Liver (tissue), 9 donors: Measurements from ENCODE around the gene PKP3. TPM values are rescaled to one million over a fixed set of nuclear protein-coding genes. Genes with fewer than 3 reads are reported as not detected.

Source experiments
- DNase-seq: peaks from one replicate; pipeline ENCODE4 v3.0.0-alpha.2; 2017; ENCODE audit warnings: low spot score
- H3K27ac ChIP-seq, 2 donors: one replicate each; pipeline ENCODE4 v1.7.0; 2013; ENCODE audit warnings: inconsistent platforms in 2 of 2, low read length in 2 of 2, control low read depth in 1 of 2, low read depth in 1 of 2, mild to moderate bottlenecking in 1 of 2
- H3K27me3 ChIP-seq, 4 donors: one replicate each; pipeline versions ENCODE4 v1.6.1 to v1.7.0; 2013; ENCODE audit warnings: low read length in 3 of 4, inconsistent platforms in 1 of 4, mild to moderate bottlenecking in 1 of 4, moderate library complexity in 1 of 4; ENCODE audit not compliant: control insufficient read depth in 4 of 4, insufficient read depth in 4 of 4
- H3K36me3 ChIP-seq, 4 donors: one replicate each; pipeline versions ENCODE4 v1.6.1 to v1.7.0; 2013; ENCODE audit warnings: low read length in 3 of 4, mild to moderate bottlenecking in 3 of 4, low read depth in 1 of 4, moderate library complexity in 1 of 4; ENCODE audit not compliant: control insufficient read depth in 4 of 4, insufficient read depth in 3 of 4
- H3K4me1 ChIP-seq, 4 donors: one replicate each; pipeline versions ENCODE4 v1.6.1 to v1.7.0; 2013; ENCODE audit warnings: low read length in 3 of 4, mild to moderate bottlenecking in 3 of 4, moderate library complexity in 1 of 4; ENCODE audit not compliant: control insufficient read depth in 4 of 4, insufficient read depth in 4 of 4
- H3K4me3 ChIP-seq, 3 donors: one replicate each; pipeline versions ENCODE4 v1.6.1 to v1.7.0; 2013; ENCODE audit warnings: low read length in 3 of 3, control low read depth in 1 of 3, low read depth in 1 of 3, mild to moderate bottlenecking in 1 of 3
- H3K9ac ChIP-seq, 2 donors: one replicate each; pipeline ENCODE4 v1.7.0; 2013; ENCODE audit warnings: low read length in 2 of 2, mild to moderate bottlenecking in 2 of 2, moderate library complexity in 2 of 2, control low read depth in 1 of 2, low read depth in 1 of 2
- H3K9me3 ChIP-seq, 4 donors: one replicate each; pipeline versions ENCODE4 v1.6.1 to v1.7.0; 2013; ENCODE audit warnings: low read length in 3 of 4; ENCODE audit not compliant: control insufficient read depth in 4 of 4
- EGR1 ChIP-seq, 2 donors: IDR thresholded peaks; 2 replicates each; pipeline ENCODE4 v1.6.1; 2016 to 2018; ENCODE audit warnings: antibody characterized with exemption in 2 of 2, low read depth in 2 of 2
- FOXA1 ChIP-seq: IDR thresholded peaks from 2 replicates; pipeline ENCODE4 v1.6.1; 2016; ENCODE audit warnings: antibody characterized with exemption
- FOXA2 ChIP-seq: IDR thresholded peaks from 2 replicates; pipeline ENCODE4 v1.6.1; 2016; ENCODE audit warnings: antibody characterized with exemption
- GABPA ChIP-seq, 2 donors: IDR thresholded peaks in 1 of 2; conservative IDR thresholded peaks in 1 of 2; 2 replicates each; pipeline ENCODE4 v1.6.1; 2016; ENCODE audit warnings: antibody characterized with exemption in 2 of 2, mild to moderate bottlenecking in 1 of 2, moderate library complexity in 1 of 2
- HNF4A ChIP-seq, 2 donors: conservative IDR thresholded peaks; 2 replicates each; pipeline ENCODE4 v1.6.1; 2016; ENCODE audit warnings: antibody characterized with exemption in 2 of 2, mild to moderate bottlenecking in 2 of 2
- JUND ChIP-seq, 2 donors: IDR thresholded peaks; 2 replicates each; pipeline ENCODE4 v1.6.1; 2016; ENCODE audit warnings: antibody characterized with exemption in 2 of 2
- NR2F2 ChIP-seq: IDR thresholded peaks from 2 replicates; pipeline ENCODE4 v1.6.1; 2016; ENCODE audit warnings: antibody characterized with exemption
- RAD21 ChIP-seq, 2 donors: IDR thresholded peaks; 2 replicates each; pipeline ENCODE4 v1.6.1; 2016; ENCODE audit warnings: antibody characterized with exemption in 2 of 2, mild to moderate bottlenecking in 2 of 2
- REST ChIP-seq: IDR thresholded peaks from 2 replicates; pipeline ENCODE4 v1.6.1; 2016; ENCODE audit warnings: antibody characterized with exemption, mild to moderate bottlenecking
- RXRA ChIP-seq, 2 donors: IDR thresholded peaks; 2 replicates each; pipeline ENCODE4 v1.6.1; 2017 to 2018; ENCODE audit warnings: antibody characterized with exemption in 2 of 2, mild to moderate bottlenecking in 1 of 2
- SP1 ChIP-seq: IDR thresholded peaks from 2 replicates; pipeline ENCODE4 v1.6.1; 2018; ENCODE audit warnings: antibody characterized with exemption, mild to moderate bottlenecking
- TAF1 ChIP-seq: conservative IDR thresholded peaks from 2 replicates; pipeline ENCODE4 v1.6.1; 2016; ENCODE audit warnings: antibody characterized with exemption, mild to moderate bottlenecking
- YY1 ChIP-seq: IDR thresholded peaks from 2 replicates; pipeline ENCODE4 v1.6.1; 2016; ENCODE audit warnings: antibody characterized with exemption, mild to moderate bottlenecking
- WGBS: extraction: QIAGEN DNeasy Blood & Tissue Kit; methylation state at CpG from one replicate; pipeline ENCODE4 v1.1.7; 2013; 5-methylcytosine and 5-hydroxymethylcytosine counted together
- polyA plus RNA-seq, 2 donors: library from polyadenylated mRNA; stranded (reverse) in 1 of 2; unstranded in 1 of 2; fragments of 200-250 nt in 1 of 2; fragments of >200 nt in 1 of 2; fragmentation: Nextera tagmentation in 1 of 2; extraction: Ambion mirVana in 1 of 2; gene quantifications; one replicate each; pipeline versions ENCODE4 v1.2.1 to v1.2.3, GENCODE V29; 2013 to 2015
- total RNA-seq, 2 donors: library from RNA; depleted of rRNA; stranded (reverse); fragments of >200 nt; gene quantifications; one replicate each; pipeline ENCODE4 v1.2.3, GENCODE V29; 2014
- TF ChIP-seq, protein P1 (sequence below): IDR thresholded peaks from 2 replicates; pipeline ENCODE4 v1.6.1; 2016; ENCODE audit warnings: antibody characterized with exemption
- TF ChIP-seq, protein P2 (sequence below): IDR thresholded peaks from 2 replicates; pipeline ENCODE4 v1.6.1; 2016; ENCODE audit warnings: antibody characterized with exemption
- TF ChIP-seq, protein P3 (sequence below): fragments of 150-350 bp; IDR thresholded peaks from 2 replicates; pipeline ENCODE4 v1.5.1; 2017; ENCODE audit warnings: improper control_type of control experiment, low read depth, low read length; ENCODE audit not compliant: missing input control
- TF ChIP-seq, protein P4 (sequence below): IDR thresholded peaks from 2 replicates; pipeline ENCODE4 v1.6.1; 2016; ENCODE audit warnings: antibody characterized with exemption
- donor health status: healthy.
- donor health status: healthy.
- donor health status: healthy.
- donor health status: healthy.
- donor health status: healthy.

PKP3 gene
- total and polyA plus RNA-seq, 4 donors: 0.08 to 0.37 (median 0.25) TPM; not detected in 1

GRCh38 chr11:355581-356458, 38.2 kb upstream of the PKP3 start:
- 2% methylated on average over 76 of the region's 76 CpGs for WGBS
- peaks cover 5 to 19% (median 11%) of the 10 kb centered on the region in 4 donors for H3K4me1 ChIP-seq
- peak overlapping the region; percentile 79 to 96 for H3K9ac ChIP-seq
- peak overlapping the region; percentile 92 to 100 for H3K27ac ChIP-seq
- H3K4me3 ChIP-seq: peak overlapping the region; percentile 21 to 46 (median 31)
- TF ChIP-seq FOXA2 (no peak), YY1 (peak; percentile 26), NR2F2 (peak; percentile 56), JUND (IDR thresholded peaks at IDR 0.05) (no peak), SP1 (peak; percentile 66), FOXA1 (no peak), RAD21 (IDR thresholded peaks at IDR 0.05) (peak; percentile 23 to 62), EGR1 (IDR thresholded peaks at IDR 0.05; ENCODE audit: low read depth in 2 of 2) (peak in 1 of 2 donors; percentile 66), HNF4A (conservative IDR thresholded peaks at IDR 0.05) (peak in 1 of 2 donors; percentile 25), RXRA (IDR thresholded peaks at IDR 0.05) (peak; percentile 54 to 65), TAF1 (no peak), REST (peak; percentile 91), GABPA (IDR thresholded peaks at IDR 0.05 in 1 of 2, conservative IDR thresholded peaks at IDR 0.05 in 1 of 2) (peak in 1 of 2 donors; percentile 42)
- TF ChIP-seq, protein P1, sequence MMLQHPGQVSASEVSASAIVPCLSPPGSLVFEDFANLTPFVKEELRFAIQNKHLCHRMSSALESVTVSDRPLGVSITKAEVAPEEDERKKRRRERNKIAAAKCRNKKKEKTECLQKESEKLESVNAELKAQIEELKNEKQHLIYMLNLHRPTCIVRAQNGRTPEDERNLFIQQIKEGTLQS: no peak
- TF ChIP-seq, protein P2, sequence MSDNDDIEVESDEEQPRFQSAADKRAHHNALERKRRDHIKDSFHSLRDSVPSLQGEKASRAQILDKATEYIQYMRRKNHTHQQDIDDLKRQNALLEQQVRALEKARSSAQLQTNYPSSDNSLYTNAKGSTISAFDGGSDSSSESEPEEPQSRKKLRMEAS: peak; percentile 83
- TF ChIP-seq, protein P3, sequence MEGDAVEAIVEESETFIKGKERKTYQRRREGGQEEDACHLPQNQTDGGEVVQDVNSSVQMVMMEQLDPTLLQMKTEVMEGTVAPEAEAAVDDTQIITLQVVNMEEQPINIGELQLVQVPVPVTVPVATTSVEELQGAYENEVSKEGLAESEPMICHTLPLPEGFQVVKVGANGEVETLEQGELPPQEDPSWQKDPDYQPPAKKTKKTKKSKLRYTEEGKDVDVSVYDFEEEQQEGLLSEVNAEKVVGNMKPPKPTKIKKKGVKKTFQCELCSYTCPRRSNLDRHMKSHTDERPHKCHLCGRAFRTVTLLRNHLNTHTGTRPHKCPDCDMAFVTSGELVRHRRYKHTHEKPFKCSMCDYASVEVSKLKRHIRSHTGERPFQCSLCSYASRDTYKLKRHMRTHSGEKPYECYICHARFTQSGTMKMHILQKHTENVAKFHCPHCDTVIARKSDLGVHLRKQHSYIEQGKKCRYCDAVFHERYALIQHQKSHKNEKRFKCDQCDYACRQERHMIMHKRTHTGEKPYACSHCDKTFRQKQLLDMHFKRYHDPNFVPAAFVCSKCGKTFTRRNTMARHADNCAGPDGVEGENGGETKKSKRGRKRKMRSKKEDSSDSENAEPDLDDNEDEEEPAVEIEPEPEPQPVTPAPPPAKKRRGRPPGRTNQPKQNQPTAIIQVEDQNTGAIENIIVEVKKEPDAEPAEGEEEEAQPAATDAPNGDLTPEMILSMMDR: peak; percentile 1
- H3K27me3 ChIP-seq: no peaks in the 10 kb centered on the region
- no peaks in the 10 kb centered on the region for H3K36me3 ChIP-seq
- H3K9me3 ChIP-seq: peaks cover 0 to 3% (median 0%) of the 10 kb centered on the region in 4 donors
- DNase-seq: peak; percentile 74

DNA sequence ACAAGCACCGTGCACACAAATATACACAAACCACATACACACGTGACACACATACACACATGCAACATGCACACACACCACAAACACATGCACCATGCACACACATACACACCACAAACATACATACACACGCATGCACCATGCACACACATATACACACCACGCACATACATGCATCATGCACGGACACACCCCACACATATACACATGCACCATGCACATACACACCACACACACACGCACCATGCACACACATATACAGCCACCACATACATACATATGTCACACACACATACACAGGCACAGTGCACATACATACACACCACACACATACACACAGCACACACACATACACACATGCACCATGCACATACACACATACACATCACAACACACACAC, 37.4 kb upstream of the PKP3 start:
- 80% methylated on average over 6 of the region's 6 CpGs for WGBS
- H3K9me3 ChIP-seq: peaks cover 0 to 6% (median 0%) of the 10 kb centered on the region in 4 donors
- no peaks in the 10 kb centered on the region for H3K27me3 ChIP-seq
- H3K36me3 ChIP-seq: no peaks in the 10 kb centered on the region
- H3K4me1 ChIP-seq: peaks cover 5 to 19% (median 10%) of the 10 kb centered on the region in 4 donors
- no peak overlapping the region for H3K4me3 ChIP-seq
- H3K9ac ChIP-seq: no peak overlapping the region
- no peak overlapping the region for H3K27ac ChIP-seq
- DNase-seq: no peak
- TF ChIP-seq, protein P4, sequence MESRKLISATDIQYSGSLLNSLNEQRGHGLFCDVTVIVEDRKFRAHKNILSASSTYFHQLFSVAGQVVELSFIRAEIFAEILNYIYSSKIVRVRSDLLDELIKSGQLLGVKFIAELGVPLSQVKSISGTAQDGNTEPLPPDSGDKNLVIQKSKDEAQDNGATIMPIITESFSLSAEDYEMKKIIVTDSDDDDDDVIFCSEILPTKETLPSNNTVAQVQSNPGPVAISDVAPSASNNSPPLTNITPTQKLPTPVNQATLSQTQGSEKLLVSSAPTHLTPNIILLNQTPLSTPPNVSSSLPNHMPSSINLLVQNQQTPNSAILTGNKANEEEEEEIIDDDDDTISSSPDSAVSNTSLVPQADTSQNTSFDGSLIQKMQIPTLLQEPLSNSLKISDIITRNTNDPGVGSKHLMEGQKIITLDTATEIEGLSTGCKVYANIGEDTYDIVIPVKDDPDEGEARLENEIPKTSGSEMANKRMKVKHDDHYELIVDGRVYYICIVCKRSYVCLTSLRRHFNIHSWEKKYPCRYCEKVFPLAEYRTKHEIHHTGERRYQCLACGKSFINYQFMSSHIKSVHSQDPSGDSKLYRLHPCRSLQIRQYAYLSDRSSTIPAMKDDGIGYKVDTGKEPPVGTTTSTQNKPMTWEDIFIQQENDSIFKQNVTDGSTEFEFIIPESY: no peak
- TF ChIP-seq, protein P2: no peak
- TF ChIP-seq YY1: no peak
- TF ChIP-seq EGR1 (IDR thresholded peaks at IDR 0.05; ENCODE audit: low read depth in 2 of 2): no peak
- TF ChIP-seq TAF1: no peak
- TF ChIP-seq RAD21 (IDR thresholded peaks at IDR 0.05): no peak
- no peak for TF ChIP-seq FOXA1
- no peak for TF ChIP-seq RXRA (IDR thresholded peaks at IDR 0.05)
- TF ChIP-seq JUND (IDR thresholded peaks at IDR 0.05): no peak
- TF ChIP-seq, protein P1: no peak
- TF ChIP-seq FOXA2: no peak
- TF ChIP-seq REST: no peak
